Glutamatergic neuron (in vitro differentiated cells): Measurements from ENCODE around the gene SLC25A47. TPM values are rescaled to one million over a fixed set of nuclear protein-coding genes. Genes with fewer than 3 reads are reported as not detected.

Experiments used
- DNase-seq: peaks from one replicate; pipeline ENCODE4 v3.0.0; 2022
- H3K27ac Mint-ChIP-seq: one replicate; pipeline ENCODE4 v1.8.0; 2020; ENCODE audit warnings: mild to moderate bottlenecking, mixed read lengths, inconsistent platforms; ENCODE audit not compliant: unreplicated experiment
- H3K27me3 Mint-ChIP-seq: one replicate; pipeline ENCODE4 v1.8.0; 2020; ENCODE audit warnings: mild to moderate bottlenecking, moderate library complexity, mixed read lengths, inconsistent platforms; ENCODE audit not compliant: unreplicated experiment
- H3K36me3 Mint-ChIP-seq: one replicate; pipeline ENCODE4 v1.8.0; 2020; ENCODE audit warnings: mild to moderate bottlenecking, mixed read lengths, inconsistent platforms; ENCODE audit not compliant: unreplicated experiment
- H3K4me1 Mint-ChIP-seq: one replicate; pipeline ENCODE4 v1.8.0; 2020; ENCODE audit warnings: mild to moderate bottlenecking, low read depth, mixed read lengths, inconsistent platforms; ENCODE audit not compliant: unreplicated experiment
- H3K4me3 Mint-ChIP-seq: one replicate; pipeline ENCODE4 v1.8.0; 2020; ENCODE audit warnings: mild to moderate bottlenecking, mixed read lengths, inconsistent platforms; ENCODE audit not compliant: unreplicated experiment
- H3K9me3 Mint-ChIP-seq: one replicate; pipeline ENCODE4 v1.8.0; 2020; ENCODE audit warnings: mild to moderate bottlenecking, moderate library complexity, mixed read lengths, inconsistent platforms; ENCODE audit not compliant: unreplicated experiment
- total RNA-seq: library from RNA; stranded (reverse); fragmentation: NEBNext Ultra II Directional; extraction: Animal tissue kit (Norgen Biotek cat#: 25700); gene quantifications from one replicate; pipeline ENCODE4 v1.2.1, GENCODE V29; 2021; ENCODE audit not compliant: unreplicated experiment
- TF ChIP-seq, protein P1 (sequence below): fragments of 200-600 bp; sonication (generic); IDR thresholded peaks from one replicate; pipeline ENCODE4 v1.5.0; 2021; ENCODE audit not compliant: partially characterized antibody, unreplicated experiment

Gene SLC25A47
- total RNA-seq, 1 donor from 2014 or later: not detected

DNA sequence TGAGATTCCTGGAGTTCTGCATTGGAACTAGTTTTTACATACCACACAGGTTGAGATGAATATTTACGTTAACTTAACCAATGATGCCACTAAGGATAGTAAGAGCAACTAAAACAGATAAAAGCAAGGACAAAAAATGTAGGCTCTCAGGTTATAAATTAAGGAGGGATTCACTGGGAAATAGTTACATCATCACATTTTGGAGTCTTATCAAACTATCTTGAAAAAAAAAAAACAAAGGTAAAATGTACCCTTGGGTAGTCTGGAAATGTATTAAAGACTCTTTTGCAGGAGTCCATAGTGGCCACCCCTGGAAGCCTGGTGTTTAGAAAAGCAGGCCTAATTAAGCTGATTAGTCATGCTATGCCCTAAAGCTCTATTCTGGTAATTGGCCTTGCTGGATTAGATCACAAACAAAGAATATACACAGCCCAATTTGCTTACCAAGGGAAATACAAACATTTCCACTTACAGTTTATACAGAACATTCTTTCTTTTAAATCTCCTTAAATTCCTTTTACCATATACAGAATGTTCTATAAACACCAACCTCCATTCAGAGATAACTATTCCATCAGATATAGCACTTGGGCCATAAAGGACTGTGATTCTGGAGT lies 39.3 kb downstream of the SLC25A47 start:
- H3K27ac Mint-ChIP-seq: no peak overlapping the region
- no peaks in the 10 kb centered on the region for H3K27me3 Mint-ChIP-seq
- peaks cover 1% of the 10 kb centered on the region for H3K9me3 Mint-ChIP-seq
- H3K36me3 Mint-ChIP-seq: peaks cover 6% of the 10 kb centered on the region
- no peak for DNase-seq
- peaks cover 5% of the 10 kb centered on the region for H3K4me1 Mint-ChIP-seq
- TF ChIP-seq, protein P1, sequence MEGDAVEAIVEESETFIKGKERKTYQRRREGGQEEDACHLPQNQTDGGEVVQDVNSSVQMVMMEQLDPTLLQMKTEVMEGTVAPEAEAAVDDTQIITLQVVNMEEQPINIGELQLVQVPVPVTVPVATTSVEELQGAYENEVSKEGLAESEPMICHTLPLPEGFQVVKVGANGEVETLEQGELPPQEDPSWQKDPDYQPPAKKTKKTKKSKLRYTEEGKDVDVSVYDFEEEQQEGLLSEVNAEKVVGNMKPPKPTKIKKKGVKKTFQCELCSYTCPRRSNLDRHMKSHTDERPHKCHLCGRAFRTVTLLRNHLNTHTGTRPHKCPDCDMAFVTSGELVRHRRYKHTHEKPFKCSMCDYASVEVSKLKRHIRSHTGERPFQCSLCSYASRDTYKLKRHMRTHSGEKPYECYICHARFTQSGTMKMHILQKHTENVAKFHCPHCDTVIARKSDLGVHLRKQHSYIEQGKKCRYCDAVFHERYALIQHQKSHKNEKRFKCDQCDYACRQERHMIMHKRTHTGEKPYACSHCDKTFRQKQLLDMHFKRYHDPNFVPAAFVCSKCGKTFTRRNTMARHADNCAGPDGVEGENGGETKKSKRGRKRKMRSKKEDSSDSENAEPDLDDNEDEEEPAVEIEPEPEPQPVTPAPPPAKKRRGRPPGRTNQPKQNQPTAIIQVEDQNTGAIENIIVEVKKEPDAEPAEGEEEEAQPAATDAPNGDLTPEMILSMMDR: no peak
- peak overlapping the region; percentile 11 for H3K4me3 Mint-ChIP-seq

GRCh38 chr14:100363053-100363452 lies 39.9 kb downstream of the SLC25A47 start:
- H3K9me3 Mint-ChIP-seq: peaks cover 1% of the 10 kb centered on the region
- no peak overlapping the region for H3K27ac Mint-ChIP-seq
- peaks cover 6% of the 10 kb centered on the region for H3K36me3 Mint-ChIP-seq
- DNase-seq: no peak
- TF ChIP-seq, protein P1: no peak
- no peak overlapping the region for H3K4me3 Mint-ChIP-seq
- peaks cover 5% of the 10 kb centered on the region for H3K4me1 Mint-ChIP-seq
- H3K27me3 Mint-ChIP-seq: no peaks in the 10 kb centered on the region

- no peak overlapping the region for H3K4me3 Mint-ChIP-seq
- no peak for DNase-seq
- no peaks in the 10 kb centered on the region for H3K27me3 Mint-ChIP-seq
- peaks cover 3% of the 10 kb centered on the region for H3K9me3 Mint-ChIP-seq
- peaks cover 4% of the 10 kb centered on the region for H3K36me3 Mint-ChIP-seq
- H3K4me1 Mint-ChIP-seq: peaks cover 5% of the 10 kb centered on the region
- TF ChIP-seq, protein P1: no peak
- no peak overlapping the region for H3K27ac Mint-ChIP-seq
Measured at GRCh38 chr14:100364403-100364802, 41.3 kb downstream of the SLC25A47 start.

DNA sequence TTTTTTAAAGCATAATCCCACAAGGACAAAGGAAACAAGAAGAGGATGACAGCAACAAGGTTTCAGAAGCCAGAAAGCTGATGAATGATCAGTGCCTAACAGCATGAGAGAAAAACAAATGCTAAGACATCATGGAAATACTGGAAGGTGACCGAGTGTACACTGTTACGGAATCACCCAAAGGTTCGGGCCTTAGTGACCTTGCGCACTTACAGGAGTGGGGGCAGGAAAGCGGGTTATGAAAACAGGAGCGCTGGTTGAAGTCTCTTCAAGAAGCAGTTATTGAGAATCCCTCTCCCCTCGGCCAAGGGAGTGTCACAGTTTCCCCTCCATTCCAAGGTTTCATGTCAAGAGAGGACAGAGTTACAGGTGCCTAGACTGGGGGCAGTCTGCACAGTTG lies 42.6 kb downstream of the SLC25A47 start:
- peaks cover 3% of the 10 kb centered on the region for H3K9me3 Mint-ChIP-seq
- TF ChIP-seq, protein P1: no peak
- H3K27me3 Mint-ChIP-seq: no peaks in the 10 kb centered on the region
- peaks cover 4% of the 10 kb centered on the region for H3K36me3 Mint-ChIP-seq
- no peak overlapping the region for H3K27ac Mint-ChIP-seq
- no peak overlapping the region for H3K4me3 Mint-ChIP-seq
- H3K4me1 Mint-ChIP-seq: peaks cover 5% of the 10 kb centered on the region
- no peak for DNase-seq

GRCh38 chr14:100369019-100369418 lies 45.9 kb downstream of the SLC25A47 start:
- DNase-seq: no peak
- Mint-ChIP-seq H3K4me3 (no peak overlapping the region), H3K27ac (no peak overlapping the region), H3K36me3 (peaks cover 4% of the 10 kb centered on the region), H3K27me3 (no peaks in the 10 kb centered on the region), H3K9me3 (peaks cover 1% of the 10 kb centered on the region), H3K4me1 (peaks cover 13% of the 10 kb centered on the region)
- TF ChIP-seq, protein P1: no peak
